DMS79 (cell line): Measurements from ENCODE around the gene STOX1.
"Not testable (repeated sequence)": the region's sequence is repeated elsewhere in the genome, so short reads cannot be mapped to it uniquely, and the experiment has no call there.

Source experiments
- DNase-seq: peaks from one replicate; lab custom pipeline; 2025; lab: John Stamatoyannopoulos, UW

The STOX1 gene, protein sequence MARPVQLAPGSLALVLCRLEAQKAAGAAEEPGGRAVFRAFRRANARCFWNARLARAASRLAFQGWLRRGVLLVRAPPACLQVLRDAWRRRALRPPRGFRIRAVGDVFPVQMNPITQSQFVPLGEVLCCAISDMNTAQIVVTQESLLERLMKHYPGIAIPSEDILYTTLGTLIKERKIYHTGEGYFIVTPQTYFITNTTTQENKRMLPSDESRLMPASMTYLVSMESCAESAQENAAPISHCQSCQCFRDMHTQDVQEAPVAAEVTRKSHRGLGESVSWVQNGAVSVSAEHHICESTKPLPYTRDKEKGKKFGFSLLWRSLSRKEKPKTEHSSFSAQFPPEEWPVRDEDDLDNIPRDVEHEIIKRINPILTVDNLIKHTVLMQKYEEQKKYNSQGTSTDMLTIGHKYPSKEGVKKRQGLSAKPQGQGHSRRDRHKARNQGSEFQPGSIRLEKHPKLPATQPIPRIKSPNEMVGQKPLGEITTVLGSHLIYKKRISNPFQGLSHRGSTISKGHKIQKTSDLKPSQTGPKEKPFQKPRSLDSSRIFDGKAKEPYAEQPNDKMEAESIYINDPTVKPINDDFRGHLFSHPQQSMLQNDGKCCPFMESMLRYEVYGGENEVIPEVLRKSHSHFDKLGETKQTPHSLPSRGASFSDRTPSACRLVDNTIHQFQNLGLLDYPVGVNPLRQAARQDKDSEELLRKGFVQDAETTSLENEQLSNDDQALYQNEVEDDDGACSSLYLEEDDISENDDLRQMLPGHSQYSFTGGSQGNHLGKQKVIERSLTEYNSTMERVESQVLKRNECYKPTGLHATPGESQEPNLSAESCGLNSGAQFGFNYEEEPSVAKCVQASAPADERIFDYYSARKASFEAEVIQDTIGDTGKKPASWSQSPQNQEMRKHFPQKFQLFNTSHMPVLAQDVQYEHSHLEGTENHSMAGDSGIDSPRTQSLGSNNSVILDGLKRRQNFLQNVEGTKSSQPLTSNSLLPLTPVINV

GRCh38 chr10:68826764-68827591 lies at the start of gene STOX1:
Gene STOX1, plus strand, starts transcription at chr10:68827531. Its CDS starts 93 bp downstream, at chr10:68827624.
- DNase-seq = no peak

- DNase-seq = no peak
Observed at GRCh38 chr10:68781613-68782574, 45.4 kb upstream of the STOX1 start.

DNA sequence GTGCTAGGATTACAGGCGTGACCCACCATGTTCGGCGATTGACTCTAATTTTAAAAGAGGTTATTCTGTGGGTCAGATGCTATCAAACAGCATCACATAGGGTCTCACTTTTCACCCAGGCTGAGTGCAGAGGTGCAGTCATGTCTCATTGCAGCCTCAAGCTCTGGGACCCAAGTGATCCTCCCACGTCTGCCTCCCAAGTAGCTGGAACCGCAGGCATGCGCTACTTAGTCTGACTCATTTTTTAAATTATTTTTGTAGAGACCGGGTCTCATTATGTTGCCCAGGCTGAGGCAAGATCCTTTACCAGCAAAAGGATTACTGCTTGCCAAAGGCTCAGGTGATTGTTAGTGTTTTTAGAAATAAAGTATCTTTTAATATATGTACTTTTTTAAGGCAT lies 42.9 kb upstream of the STOX1 start:
- no peak for DNase-seq

DNA sequence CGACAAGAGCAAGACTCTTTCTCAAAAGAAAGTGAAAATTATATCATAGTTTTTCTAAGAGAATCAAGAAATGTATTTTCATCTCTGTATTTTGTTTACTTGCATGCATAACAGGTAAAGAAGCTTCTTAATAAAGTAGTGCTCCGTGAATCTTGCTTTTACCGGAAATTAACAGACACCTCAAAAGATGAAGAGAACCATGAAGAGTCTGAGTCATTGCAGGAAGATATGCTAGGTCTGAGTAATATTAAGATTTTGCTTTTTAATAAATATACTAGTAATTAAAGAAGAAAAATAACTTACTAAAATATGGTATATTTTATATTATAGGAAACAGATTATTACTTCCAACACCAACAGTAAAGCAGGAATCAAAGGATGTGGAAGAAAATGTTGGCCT lies 39.5 kb upstream of the STOX1 start:
- no peak for DNase-seq

GRCh38 chr10:68790476-68790875 lies 36.9 kb upstream of the STOX1 start:
- DNase-seq = no peak

DNA sequence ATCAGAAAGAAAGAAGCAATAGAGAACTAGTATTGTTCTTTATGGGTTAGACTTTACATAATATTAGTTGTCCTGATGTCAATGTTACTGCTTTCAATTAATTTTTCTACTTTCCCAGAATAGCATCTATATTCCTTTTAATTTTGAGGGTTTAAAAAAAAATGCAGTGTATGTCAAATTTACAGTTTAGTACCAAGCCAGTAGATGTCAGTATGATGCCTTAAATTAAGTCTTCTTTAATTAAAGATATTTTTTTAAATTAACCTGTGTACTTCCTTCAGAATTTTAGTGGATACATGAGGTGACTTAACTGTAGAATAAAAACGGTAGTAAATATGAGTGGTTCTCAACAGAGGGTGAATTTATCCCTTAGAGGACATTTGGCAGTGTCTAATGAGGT lies 35.2 kb upstream of the STOX1 start:
- DNase-seq = no peak

DNA sequence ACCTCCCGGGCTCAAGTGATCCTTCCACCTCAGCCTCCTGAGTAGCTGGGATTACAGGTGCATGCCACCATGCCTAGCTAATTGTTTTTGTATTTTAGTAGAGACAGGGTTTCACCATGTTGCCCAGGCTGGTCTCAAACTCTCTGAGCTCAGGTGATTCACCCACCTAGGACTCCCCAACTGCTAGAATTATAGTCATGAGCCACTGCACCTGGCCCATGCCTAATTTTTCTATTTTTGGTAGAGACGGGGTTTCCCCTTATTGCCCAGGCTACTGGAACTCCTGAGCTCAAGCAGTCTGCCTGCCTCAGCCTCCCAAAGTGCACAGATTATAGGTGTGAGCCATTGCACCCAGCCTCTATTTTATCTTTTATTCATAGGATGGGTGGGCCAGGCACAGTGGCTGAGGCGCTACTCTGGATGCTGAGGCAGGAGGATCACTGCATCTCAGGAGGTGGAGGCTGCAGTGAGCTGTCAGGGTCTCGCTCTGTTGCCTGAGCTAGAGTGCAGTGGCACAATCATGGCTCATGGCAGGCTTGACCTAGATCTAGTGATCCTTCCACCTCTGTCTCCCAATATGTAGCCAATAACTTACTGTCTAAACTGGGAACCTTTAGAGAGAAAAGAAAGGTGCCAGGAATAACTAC lies 31.3 kb upstream of the STOX1 start:
- no peak for DNase-seq

GRCh38 chr10:68796605-68797004 lies 30.7 kb upstream of the STOX1 start:
- DNase-seq = no peak

GRCh38 chr10:68800211-68800610 lies 27.1 kb upstream of the STOX1 start:
- DNase-seq = no peak

DNA sequence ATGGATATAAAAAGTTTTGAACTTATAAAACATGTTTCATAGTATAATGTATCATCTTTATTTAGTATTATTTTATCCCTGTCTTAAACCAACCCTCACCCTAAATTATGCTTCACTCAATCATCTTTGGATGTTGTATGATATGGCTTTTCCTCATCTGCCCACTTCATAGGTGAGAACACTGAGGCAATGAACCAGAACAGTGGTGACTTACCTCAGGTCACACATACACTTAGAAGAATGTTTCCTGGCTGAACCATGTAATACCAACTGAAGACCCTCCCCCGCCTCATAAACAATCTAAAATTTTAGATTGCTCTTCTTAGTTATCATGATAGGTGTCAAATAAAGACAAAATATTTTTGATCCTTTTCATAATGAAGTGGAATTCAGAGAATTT lies 22.6 kb upstream of the STOX1 start:
- DNase-seq = no peak

- not testable (repeated sequence) for DNase-seq
Observed at GRCh38 chr10:68810830-68811229, 16.5 kb upstream of the STOX1 start.

DNA sequence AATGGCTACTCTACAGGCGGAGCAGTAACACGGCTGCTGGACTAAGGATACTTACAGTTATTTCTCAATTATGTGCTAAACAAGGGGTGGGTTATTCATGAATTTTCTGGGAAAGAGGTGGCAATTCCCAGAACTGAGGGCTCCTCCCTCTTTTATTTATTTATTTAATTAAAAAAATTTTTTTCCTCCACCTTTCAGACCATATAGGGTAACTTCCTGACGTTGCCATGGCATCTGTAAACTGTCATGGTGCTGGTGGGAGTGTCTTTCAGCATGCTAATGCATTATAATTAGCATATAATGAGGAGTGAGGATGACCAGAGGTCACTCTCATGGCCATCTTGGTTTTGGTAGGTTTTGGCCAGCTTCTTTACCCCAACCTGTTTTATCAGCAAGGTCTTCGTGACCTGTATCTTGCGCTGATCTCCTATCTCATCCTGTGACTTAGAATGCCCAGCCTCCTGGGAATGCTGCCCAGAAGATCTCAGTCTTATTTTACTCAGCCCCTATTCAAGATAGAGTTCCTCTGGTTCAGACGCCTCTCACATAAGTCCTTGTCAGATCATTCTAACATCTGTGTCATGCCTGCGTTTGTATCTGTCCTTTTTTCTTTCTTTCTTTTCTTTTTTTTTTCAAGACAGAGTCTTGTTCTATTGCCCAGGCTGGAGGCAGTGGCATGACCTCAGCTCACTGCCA lies 15.9 kb upstream of the STOX1 start:
- DNase-seq = no peak

DNA sequence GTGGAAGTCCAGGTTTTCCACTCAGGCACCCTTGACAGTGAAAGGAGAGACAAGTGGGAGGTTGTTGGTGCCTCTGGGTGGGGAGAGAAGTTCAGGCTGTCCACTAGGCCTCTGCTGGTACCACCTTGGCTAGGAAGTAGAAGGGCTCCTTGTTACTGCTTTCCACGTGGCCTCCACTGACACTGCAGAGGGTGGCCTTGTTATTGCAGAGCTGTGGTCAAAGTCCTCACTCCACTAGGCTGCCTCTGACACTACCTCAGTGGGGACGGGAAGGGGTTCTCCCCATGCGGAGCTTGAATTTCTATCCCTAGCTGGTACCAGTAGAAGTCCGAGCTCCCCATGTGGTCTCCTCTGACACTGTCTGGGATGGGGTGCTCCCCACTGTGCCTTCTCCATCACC lies 14.9 kb upstream of the STOX1 start:
- no peak for DNase-seq

GRCh38 chr10:68813559-68813958 lies 13.8 kb upstream of the STOX1 start:
- DNase-seq = no peak

GRCh38 chr10:68816796-68817412 lies 10.4 kb upstream of the STOX1 start:
- no peak for DNase-seq

DNA sequence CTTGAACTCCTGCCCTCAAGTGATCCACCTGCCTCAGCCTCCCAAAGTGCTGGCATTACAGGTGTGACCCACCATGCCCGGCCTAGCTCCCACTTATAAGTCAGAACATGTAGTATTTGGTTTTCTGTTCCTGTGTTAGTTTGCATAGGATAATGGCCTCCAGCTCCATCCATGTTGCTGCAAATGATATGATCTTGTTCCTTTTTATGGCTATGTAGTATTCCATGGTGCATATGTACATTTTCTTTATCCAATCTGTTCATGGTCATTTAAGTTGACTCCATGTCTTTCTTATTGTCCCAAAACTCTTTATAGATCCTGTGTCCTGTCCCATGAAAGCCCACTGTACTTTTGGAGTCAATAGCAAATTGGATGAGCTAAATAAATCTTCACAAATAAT lies 7.0 kb upstream of the STOX1 start:
- not testable (repeated sequence) for DNase-seq

DNA sequence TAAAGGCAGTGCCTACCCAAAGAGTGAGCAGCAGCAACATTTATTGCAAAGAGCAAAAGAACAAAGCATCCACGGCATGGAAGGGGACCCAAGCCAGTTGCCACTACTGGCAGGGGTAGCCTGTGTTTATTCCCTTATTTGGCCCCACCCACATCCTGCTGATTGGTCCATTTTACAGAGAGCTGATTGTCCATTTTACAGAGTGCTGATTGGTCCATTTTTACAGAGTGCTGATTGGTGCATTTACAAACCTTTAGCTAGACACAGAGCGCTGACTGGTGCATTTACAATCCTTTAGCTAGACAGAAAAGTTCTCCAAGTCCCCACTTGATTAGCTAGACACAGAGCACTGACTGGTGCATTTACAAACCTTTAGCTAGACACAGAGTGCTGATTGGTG lies 4.7 kb upstream of the STOX1 start:
- DNase-seq = not testable (repeated sequence)

DNA sequence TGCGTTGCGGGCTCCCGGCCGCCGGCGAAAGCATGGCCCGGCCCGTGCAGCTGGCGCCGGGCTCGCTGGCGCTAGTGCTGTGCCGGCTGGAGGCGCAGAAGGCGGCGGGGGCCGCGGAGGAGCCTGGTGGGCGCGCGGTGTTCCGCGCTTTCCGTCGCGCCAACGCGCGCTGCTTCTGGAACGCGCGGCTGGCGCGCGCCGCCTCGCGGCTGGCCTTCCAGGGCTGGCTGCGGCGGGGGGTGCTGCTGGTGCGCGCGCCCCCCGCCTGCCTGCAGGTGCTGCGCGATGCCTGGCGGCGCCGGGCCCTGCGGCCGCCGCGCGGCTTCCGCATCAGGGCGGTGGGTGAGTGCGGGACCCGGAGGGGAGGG lies 245 bp downstream of the STOX1 start:
- DNase-seq = not testable (repeated sequence)

- not testable (repeated sequence) for DNase-seq
Observed at GRCh38 chr10:68828083-68828601, 811 bp downstream of the STOX1 start.
